WTC11 (cell line): Measurements from ENCODE around the gene RAD9A.

Experiments
- CREM ChIP-seq: sonication (generic); formaldehyde crosslinking; IDR thresholded peaks from 2 replicates; pipeline ENCODE4 v1.8.1; 2022; ENCODE audit warnings: mild to moderate bottlenecking, missing genetic modification reagents, moderate library complexity
- ELF4 ChIP-seq: sonication (generic); formaldehyde crosslinking; IDR thresholded peaks from 2 replicates; pipeline ENCODE4 v1.8.1; 2022; ENCODE audit warnings: low read depth, mild to moderate bottlenecking, moderate library complexity, missing genetic modification reagents
- JUN ChIP-seq: sonication (generic); formaldehyde crosslinking; IDR thresholded peaks from 2 replicates; pipeline ENCODE4 v1.8.0; 2023; ENCODE audit warnings: mild to moderate bottlenecking, missing genetic modification reagents
- MYBL2 ChIP-seq: sonication (generic); formaldehyde crosslinking; IDR thresholded peaks from 2 replicates; pipeline ENCODE4 v1.8.1; 2023; ENCODE audit warnings: mild to moderate bottlenecking, moderate library complexity, missing genetic modification reagents
- NR2C2 ChIP-seq: sonication (generic); formaldehyde crosslinking; IDR thresholded peaks from 2 replicates; pipeline ENCODE4 v1.8.0; 2022; ENCODE audit warnings: mild to moderate bottlenecking, missing genetic modification reagents
- SP1 ChIP-seq: sonication (generic); formaldehyde crosslinking; conservative IDR thresholded peaks from 2 replicates; pipeline ENCODE4 v1.8.1; 2022; ENCODE audit warnings: missing genetic modification reagents
- ZBTB21 ChIP-seq: sonication (generic); formaldehyde crosslinking; IDR thresholded peaks from 2 replicates; pipeline ENCODE4 v1.8.1; 2023; ENCODE audit warnings: mild to moderate bottlenecking, missing genetic modification reagents, borderline replicate concordance
- ZNF121 ChIP-seq: sonication (generic); formaldehyde crosslinking; IDR thresholded peaks from 2 replicates; pipeline ENCODE4 v1.8.0; 2023; ENCODE audit warnings: missing genetic modification reagents
- TF ChIP-seq, protein P1 (sequence below): fragments of 250-450 bp; sonication (Bioruptor Pico); IDR thresholded peaks from 2 replicates; pipeline ENCODE4 v2.1.2; 2022; ENCODE audit warnings: mild to moderate bottlenecking, moderate library complexity
- TF ChIP-seq, protein P2 (sequence below): sonication (generic); formaldehyde crosslinking; IDR thresholded peaks from 2 replicates; pipeline ENCODE4 v1.8.1; 2023; ENCODE audit warnings: mild to moderate bottlenecking, moderate library complexity, missing genetic modification reagents
- TF ChIP-seq, protein P3 (sequence below): fragments of 200-600 bp; IDR thresholded peaks from 2 replicates; pipeline ENCODE4 v1.8.0; 2022; ENCODE audit warnings: antibody characterized with exemption
- TF ChIP-seq, protein P4 (sequence below): sonication (generic); formaldehyde crosslinking; IDR thresholded peaks from 2 replicates; pipeline ENCODE4 v1.8.1; 2022; ENCODE audit warnings: low read depth, missing genetic modification reagents, borderline replicate concordance

DNA sequence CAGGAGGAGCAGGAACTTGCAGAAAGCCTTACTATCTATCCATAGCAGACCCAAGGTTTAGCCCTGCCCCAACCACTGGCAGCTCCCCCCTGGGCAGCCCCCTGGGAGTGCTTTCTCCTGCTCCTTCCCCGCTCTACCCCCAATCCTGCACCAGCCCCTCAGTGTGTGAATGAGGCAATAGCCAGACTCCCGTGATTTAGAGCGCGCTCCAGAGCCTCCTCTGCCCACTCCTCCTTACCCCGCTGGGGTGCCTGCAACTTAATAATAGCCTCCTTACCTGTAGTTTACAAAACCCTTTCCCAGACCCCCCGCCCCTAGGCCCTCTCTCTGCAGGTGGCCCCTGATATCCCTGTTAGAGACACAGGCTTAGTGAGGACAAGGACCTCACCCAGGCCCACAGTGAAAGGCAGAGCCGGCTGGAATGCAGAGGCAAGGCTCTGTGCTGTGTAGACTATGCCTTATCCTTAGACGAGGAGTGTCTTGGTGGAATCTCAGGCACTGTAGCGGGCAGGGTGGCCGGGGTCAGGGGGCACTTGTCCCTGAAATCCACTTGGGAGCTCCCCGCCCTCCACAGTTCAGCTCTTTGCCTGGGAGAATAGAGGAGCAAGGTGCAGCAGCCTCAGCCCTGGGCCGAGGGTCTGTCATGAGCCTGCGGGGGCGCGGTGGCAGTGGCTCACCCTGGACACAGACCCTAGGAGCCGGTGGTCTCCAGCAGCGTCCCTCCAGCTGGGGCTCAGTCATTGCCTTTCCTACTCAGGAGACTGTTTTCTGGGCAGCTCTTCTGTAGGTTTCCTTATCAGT is 19.4 kb downstream of the RAD9A start:
- TF ChIP-seq, protein P1, sequence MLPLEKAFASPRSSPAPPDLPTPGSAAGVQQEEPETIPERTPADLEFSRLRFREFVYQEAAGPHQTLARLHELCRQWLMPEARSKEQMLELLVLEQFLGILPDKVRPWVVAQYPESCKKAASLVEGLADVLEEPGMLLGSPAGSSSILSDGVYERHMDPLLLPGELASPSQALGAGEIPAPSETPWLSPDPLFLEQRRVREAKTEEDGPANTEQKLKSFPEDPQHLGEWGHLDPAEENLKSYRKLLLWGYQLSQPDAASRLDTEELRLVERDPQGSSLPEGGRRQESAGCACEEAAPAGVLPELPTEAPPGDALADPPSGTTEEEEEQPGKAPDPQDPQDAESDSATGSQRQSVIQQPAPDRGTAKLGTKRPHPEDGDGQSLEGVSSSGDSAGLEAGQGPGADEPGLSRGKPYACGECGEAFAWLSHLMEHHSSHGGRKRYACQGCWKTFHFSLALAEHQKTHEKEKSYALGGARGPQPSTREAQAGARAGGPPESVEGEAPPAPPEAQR (CRISPR knock-in tag): no peak
- TF ChIP-seq MYBL2 (CRISPR knock-in tag) (no peak), SP1 (CRISPR knock-in tag) (no peak), ELF4 (CRISPR knock-in tag) (no peak), CREM (CRISPR knock-in tag) (no peak), ZNF121 (CRISPR knock-in tag) (no peak), NR2C2 (CRISPR knock-in tag) (no peak), ZBTB21 (no peak), JUN (CRISPR knock-in tag) (no peak)
- TF ChIP-seq, protein P2, sequence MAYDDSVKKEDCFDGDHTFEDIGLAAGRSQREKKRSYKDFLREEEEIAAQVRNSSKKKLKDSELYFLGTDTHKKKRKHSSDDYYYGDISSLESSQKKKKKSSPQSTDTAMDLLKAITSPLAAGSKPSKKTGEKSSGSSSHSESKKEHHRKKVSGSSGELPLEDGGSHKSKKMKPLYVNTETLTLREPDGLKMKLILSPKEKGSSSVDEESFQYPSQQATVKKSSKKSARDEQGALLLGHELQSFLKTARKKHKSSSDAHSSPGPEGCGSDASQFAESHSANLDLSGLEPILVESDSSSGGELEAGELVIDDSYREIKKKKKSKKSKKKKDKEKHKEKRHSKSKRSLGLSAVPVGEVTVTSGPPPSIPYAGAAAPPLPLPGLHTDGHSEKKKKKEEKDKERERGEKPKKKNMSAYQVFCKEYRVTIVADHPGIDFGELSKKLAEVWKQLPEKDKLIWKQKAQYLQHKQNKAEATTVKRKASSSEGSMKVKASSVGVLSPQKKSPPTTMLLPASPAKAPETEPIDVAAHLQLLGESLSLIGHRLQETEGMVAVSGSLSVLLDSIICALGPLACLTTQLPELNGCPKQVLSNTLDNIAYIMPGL (CRISPR knock-in tag): no peak
- TF ChIP-seq, protein P3, sequence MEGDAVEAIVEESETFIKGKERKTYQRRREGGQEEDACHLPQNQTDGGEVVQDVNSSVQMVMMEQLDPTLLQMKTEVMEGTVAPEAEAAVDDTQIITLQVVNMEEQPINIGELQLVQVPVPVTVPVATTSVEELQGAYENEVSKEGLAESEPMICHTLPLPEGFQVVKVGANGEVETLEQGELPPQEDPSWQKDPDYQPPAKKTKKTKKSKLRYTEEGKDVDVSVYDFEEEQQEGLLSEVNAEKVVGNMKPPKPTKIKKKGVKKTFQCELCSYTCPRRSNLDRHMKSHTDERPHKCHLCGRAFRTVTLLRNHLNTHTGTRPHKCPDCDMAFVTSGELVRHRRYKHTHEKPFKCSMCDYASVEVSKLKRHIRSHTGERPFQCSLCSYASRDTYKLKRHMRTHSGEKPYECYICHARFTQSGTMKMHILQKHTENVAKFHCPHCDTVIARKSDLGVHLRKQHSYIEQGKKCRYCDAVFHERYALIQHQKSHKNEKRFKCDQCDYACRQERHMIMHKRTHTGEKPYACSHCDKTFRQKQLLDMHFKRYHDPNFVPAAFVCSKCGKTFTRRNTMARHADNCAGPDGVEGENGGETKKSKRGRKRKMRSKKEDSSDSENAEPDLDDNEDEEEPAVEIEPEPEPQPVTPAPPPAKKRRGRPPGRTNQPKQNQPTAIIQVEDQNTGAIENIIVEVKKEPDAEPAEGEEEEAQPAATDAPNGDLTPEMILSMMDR: no peak
- TF ChIP-seq, protein P4, sequence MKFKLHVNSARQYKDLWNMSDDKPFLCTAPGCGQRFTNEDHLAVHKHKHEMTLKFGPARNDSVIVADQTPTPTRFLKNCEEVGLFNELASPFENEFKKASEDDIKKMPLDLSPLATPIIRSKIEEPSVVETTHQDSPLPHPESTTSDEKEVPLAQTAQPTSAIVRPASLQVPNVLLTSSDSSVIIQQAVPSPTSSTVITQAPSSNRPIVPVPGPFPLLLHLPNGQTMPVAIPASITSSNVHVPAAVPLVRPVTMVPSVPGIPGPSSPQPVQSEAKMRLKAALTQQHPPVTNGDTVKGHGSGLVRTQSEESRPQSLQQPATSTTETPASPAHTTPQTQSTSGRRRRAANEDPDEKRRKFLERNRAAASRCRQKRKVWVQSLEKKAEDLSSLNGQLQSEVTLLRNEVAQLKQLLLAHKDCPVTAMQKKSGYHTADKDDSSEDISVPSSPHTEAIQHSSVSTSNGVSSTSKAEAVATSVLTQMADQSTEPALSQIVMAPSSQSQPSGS (CRISPR knock-in tag): no peak
